GM21423 (cell line): Measurements from ENCODE around the gene APOO.

Source experiments
- ATAC-seq: cut with Tn5 transposase; IDR thresholded peaks from one replicate; pipeline ENCODE4 v1.9.1; 2021; ENCODE audit warnings: mild to moderate bottlenecking, moderate library complexity; ENCODE audit not compliant: unreplicated experiment

Gene APOO

GRCh38 chrX:23821847-23822246 lies 85.9 kb downstream of the APOO start:
- no peak for ATAC-seq

DNA sequence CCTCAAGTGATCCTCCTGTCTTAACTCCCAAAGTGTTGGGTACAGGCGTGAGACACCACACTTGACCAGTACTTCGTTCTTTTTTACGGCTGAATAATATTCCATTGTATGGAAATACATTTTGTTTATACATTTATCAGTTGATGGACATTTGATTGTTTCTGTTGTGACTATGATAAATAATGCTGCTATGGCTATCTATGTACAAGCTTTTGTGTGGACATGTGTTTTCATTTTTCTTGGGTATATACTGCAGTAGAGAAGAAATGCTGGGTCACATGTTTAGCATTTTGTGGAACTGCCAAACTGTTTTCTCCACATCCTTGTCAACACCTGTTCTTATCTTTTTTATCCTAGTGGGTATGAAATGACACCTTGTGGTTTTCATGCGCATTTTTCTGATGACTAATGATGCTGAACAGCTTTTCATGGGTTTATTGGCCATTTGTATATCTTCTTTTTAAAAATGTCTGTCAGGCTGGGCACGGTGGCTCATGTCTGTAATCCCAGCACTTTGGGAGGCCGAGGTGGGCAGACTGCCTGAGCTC lies 87.4 kb downstream of the APOO start:
- ATAC-seq: no peak

DNA sequence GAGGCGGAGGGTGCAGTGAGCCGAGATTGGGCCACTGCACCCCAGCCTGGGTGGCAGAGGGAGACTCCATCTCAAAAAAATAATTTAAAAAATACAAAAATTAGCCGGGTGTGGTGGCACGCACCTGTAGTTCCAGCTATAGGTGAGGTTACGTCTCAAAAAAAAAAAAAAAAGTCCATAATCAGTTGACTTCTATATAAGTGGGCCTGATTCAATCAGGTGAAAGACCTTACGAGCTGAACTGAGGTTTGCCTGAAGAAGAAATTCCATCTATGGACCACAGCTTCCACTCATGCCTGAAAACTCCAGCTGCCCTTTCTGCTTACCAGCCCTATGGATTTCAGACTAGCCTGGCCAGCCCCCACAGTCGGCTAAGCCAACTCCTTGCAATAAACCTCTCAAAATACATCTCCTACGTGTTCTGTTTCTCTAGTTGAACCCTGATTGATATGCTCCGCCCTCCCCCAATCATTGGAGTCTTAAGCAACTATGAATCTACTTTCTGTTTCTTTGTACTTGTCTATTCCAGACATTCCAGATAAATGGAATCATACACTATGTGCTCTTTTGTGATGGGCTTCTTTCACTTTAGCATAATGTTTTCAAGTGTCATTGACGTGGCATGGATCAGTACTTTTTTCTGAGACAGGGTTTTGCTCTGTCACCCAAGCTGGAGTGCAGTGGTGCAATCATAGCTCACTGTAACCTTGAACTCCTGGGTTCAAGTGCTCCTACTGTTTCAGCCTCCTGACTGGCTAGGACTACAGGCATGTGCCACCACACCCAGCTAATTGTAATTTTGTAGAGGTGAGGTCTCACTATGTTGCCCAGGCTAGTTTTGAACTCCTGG lies 88.1 kb downstream of the APOO start:
- ATAC-seq: no peak

DNA sequence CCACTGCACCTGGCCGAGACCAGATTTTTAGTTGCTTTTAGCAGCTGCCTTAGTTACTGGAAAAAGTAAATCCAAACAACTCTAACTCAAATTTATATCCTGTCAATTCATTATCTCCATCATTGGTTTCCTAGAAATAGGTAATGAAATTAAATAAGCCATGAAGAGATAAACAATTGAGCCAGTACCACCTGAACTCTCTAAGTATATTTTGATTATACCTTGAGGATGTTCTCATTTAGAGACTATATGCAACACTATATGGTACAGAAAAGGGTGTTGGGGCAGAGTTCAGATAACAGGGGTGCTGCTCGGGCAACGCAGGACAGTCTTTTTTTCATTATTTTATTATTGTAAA lies 89.8 kb downstream of the APOO start:
- ATAC-seq: no peak

GRCh38 chrX:23816179-23816578 lies 91.6 kb downstream of the APOO start:
- no peak for ATAC-seq

DNA sequence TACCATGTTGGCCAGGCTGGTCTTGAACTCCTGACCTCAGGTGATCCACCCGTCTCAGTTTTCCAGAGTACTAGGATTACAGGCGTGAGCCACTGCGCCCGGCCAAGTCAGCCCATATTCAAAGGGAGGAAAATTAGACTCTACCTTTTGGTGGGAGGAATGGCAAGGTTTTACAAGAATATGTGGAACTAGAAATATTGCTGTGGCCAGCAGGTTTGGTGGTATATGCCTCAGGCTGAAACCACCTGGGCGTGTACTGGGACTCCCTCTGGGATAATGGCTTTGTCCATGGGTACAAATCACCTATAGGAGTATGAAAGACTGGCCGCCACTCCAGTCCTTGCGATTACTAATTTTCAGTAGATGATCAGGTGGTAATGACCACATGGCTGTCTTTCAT lies 92.4 kb downstream of the APOO start:
- no peak for ATAC-seq

GRCh38 chrX:23813808-23814207 lies 93.9 kb downstream of the APOO start:
- no peak for ATAC-seq

- no peak for ATAC-seq
Measured at GRCh38 chrX:23811656-23812055, 96.1 kb downstream of the APOO start.

DNA sequence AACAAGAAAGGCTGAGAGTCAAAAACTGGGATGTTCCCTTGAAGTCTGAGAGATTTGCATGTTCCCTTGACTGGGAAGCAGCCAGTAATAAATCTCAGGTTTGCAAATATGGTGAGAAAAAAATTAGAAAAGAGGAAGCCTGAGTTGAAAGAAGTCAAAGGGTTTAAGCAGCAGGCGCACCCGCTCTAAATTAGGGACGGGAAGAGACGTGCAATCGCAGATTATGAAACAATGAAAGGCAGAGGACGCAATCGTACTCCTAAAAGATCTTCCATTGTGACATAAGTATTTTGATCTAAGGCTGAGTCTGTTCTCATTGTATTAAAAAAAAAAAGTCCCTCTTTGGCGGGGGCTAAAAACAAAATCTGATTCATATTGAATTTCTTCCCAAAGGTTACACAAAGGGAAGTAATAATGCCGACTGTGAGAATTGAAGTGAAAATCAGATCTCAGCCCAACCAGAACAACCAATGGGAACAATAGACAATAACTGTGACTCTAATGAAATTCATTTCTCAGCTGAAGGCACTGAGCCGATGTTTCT lies 96.6 kb downstream of the APOO start:
- ATAC-seq: no peak

GRCh38 chrX:23810279-23810678 lies 97.5 kb downstream of the APOO start:
- ATAC-seq: no peak

GRCh38 chrX:23805389-23805788 lies 102.3 kb downstream of the APOO start:
- ATAC-seq: no peak

- no peak for ATAC-seq
Measured at GRCh38 chrX:23804578-23804977, 103.2 kb downstream of the APOO start.

DNA sequence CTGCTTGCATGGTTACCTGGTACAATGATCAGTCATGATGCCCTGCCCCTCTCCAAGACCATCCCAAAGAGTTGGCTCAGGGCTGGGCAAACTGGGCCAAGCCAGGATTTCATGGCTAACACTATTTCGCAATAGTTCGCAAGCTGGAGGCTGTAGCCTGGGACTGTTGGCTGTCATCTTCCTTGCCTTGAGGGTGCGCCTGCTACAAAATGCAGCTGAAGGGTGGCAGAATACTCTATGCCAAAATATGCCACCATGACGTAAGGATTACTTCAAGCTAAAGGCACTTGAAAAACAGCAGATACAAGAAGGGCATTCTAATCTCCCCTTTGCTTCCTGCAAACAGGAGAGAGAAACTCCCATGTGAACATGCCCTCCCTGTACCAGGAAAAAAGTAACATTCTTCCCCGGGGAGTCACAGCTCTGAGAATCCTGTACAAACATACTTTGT lies 103.8 kb downstream of the APOO start:
- no peak for ATAC-seq

DNA sequence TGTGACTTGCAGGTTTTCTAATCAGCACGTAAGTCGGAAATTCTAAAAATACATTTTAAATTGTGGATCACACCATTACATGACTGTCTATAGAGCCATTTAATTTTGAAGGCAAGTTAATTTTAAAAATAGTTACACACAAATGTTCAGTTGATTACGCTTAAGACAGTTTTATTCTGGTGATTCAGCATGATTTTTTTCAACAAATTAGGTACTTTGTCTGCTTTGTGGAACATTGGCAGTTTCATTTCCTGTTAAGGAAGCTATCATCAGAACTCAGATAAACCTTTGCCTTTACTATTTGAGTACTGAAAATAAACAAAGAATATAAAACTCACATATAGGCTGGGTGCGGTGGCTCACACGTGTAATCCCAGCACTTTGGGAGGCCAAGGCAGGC lies 105.3 kb downstream of the APOO start:
- no peak for ATAC-seq

DNA sequence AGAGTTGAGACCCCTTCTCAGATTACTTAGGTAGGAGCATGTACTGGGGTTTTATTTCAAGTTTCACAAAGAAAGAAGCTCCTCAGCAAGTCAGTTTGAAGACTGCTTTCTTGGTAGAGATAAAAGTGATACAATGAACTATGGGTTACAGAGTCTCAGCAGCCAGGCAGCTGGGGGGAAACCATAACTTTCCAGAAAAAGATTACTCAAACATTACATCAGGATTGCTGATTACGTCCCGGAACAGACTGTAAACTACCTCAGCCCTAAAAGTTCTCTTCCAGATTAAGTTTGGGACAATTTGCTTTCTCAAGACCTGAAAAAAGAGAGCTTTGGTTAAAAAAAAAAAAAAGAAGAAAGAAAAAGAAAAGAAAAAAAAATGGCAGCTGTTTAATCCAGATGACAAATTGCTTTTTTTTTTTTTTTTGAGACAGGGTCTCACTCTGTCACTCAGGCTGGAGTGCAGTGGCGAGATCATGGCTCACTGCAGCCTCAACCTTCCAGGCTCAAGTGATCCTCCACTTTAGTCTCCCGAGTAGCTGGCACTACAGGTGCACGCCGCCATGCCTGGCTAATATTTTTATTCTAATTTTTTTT lies 108.2 kb downstream of the APOO start:
- no peak for ATAC-seq

- ATAC-seq: no peak
Measured at GRCh38 chrX:23797371-23798128, 110.2 kb downstream of the APOO start.

GRCh38 chrX:23795221-23795620 lies 112.5 kb downstream of the APOO start:
- no peak for ATAC-seq

- no peak for ATAC-seq
Measured at GRCh38 chrX:23792861-23793553, 114.7 kb downstream of the APOO start.

- ATAC-seq: no peak
Measured at GRCh38 chrX:23790155-23790497, 117.6 kb downstream of the APOO start.

- no peak for ATAC-seq
Measured at GRCh38 chrX:23789386-23790154, 118.2 kb downstream of the APOO start.
